GM18499 (cell line): ENCODE results near the gene RABL2A.
"Not testable (repeated sequence)": the region's sequence is repeated elsewhere in the genome, so short reads cannot be mapped to it uniquely, and the experiment has no call there.

Source experiments
- ATAC-seq: cut with Tn5 transposase; IDR thresholded peaks from one replicate; pipeline ENCODE4 v1.9.1; 2021; ENCODE audit warnings: moderate number of reproducible peaks; ENCODE audit not compliant: insufficient read depth, unreplicated experiment

The RABL2A gene

GRCh38 chr2:113604661-113605060 is 22.4 kb upstream of the RABL2A start:
- not testable (repeated sequence) for ATAC-seq

GRCh38 chr2:113606036-113606435 is 21.0 kb upstream of the RABL2A start:
- ATAC-seq: not testable (repeated sequence)

DNA sequence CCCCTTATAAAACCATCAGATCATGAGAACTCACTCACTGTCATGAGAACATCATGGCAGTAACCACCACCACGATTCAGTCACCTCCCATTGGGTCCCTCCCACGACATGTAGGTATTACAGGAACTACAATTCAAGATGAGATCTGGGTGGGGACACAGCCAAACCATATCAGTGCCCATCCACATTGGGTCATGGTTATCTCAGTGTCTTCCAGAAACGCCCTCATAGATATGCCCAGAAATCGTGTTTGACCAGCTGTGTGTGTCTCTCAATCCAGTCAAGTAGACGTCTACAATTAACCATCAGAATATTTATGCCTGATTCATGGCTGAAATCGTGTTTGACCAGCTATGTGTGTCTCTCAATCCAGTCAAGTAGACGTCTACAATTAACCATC is 17.2 kb upstream of the RABL2A start:
- ATAC-seq: not testable (repeated sequence)

- ATAC-seq: not testable (repeated sequence)
Observed at GRCh38 chr2:113621002-113621401, 6.1 kb upstream of the RABL2A start.

DNA sequence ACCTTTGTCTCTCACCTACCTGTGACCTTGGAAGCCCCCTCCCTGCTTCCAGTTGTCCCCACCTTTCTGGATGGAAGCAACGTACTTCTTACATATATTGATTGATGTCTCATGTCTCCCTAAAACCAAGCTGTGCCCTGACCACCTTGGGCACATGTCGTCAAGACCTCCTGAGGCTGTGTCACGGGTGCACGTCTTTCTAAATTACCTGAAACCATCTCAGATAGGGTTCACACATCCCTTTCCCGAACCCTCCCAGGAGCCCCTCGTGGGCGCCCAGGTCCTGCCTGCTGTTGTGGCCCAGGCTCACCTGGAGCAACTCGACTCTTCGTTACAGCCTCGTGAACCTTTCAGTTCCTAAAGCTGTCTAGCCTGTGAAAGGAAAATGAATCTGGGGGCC is 1.2 kb upstream of the RABL2A start:
- not testable (repeated sequence) for ATAC-seq

- ATAC-seq: not testable (repeated sequence)
Observed at GRCh38 chr2:113632849-113633345, 5.8 kb downstream of the RABL2A start.

GRCh38 chr2:113635358-113635757 is 8.3 kb downstream of the RABL2A start:
- ATAC-seq: not testable (repeated sequence)

DNA sequence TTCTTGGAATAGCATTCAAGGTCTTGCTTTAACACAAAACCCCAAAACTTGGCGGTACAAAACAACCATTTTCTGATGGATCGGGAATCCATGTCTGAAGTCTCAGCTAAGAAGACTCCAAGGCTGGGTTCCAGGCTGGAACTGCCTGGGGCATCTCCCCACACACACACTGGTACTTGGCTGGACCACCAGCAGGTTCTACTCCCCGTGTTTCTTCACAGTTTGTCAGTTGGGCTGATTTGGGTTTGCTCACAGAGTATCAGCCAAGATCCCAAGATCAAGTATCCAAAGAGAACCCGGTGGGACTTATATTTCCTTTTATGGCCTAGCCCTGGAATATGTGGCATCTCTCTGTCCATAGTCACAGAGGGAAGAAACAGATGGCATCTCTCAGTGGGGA is 9.2 kb downstream of the RABL2A start:
- not testable (repeated sequence) for ATAC-seq

GRCh38 chr2:113638084-113638483 is 11.0 kb downstream of the RABL2A start:
- ATAC-seq: not testable (repeated sequence)

DNA sequence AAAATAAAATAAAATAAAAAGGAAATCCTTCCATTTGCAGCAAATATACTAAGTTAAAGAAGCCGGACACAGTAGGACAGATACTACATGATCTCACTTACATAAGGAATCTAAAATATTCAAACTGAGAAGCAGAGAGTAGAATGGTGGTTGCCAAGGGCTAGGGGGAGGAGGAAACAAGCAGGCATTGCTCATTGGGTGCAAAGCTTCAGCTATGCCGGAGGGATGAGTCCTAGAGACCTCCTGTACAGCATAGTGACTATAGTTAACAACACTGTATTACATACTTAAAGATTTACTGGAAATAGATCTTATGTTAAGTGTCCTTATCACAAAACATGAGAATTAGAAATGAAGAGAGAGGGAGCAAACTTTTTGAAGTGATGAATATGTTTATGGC is 19.2 kb downstream of the RABL2A start:
- not testable (repeated sequence) for ATAC-seq

GRCh38 chr2:113650834-113651815 is 24.1 kb downstream of the RABL2A start:
- ATAC-seq: not testable (repeated sequence)

GRCh38 chr2:113652599-113652998 is 25.5 kb downstream of the RABL2A start:
- ATAC-seq: not testable (repeated sequence)

- ATAC-seq: not testable (repeated sequence)
Observed at GRCh38 chr2:113656031-113656624, 29.1 kb downstream of the RABL2A start.

DNA sequence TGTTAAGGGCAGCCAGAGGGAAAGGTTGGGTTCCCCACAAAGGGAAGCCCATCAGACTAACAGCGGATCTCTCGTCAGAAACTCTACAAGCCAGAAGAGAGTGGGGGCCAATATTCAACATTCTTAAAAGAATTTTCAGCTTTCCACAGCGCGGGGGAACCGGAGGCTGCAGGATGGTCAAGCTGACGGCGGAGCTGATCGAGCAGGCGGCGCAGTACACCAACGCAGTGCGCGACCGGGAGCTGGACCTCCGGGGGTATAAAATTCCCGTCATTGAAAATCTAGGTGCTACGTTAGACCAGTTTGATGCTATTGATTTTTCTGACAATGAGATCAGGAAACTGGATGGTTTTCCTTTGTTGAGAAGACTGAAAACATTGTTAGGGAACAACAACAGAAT is 30.7 kb downstream of the RABL2A start:
- ATAC-seq: not testable (repeated sequence)

- not testable (repeated sequence) for ATAC-seq
Observed at GRCh38 chr2:113663285-113664060, 36.4 kb downstream of the RABL2A start.

DNA sequence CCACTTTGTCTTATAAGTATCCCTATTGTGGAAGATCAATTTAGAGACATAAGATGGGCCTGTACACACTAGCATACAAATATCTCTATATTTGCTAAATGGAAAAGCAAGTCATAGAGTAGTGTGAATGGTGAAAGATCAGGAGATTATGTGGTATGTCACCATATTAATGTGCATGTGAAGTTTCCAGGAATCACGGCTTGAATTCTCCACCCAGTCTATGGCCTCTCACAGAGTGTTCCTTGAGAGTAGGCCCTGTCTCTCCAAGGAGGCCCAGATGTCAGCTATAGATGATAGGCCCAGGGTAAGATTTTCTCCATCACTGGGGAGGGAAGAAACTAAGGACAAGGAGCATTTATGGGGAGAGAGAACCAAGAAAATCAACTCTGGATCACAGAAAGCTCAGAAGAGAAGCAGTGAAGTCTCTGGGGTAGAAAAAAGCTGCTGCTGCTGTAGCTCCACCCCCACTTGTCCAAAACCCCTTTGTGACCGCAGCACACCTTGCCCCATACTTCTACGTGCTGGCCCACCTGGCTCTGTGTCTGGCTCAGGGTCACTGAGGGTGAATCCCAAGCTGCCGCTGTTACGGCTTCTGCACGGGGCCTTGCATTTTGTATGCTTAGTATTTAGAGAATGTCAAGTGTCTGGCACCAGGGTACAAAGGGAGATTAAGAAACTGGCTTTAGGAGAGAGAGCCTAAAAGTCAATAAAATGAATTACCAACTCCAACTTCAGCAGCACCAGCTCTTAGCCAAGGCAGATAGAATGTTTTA is 37.9 kb downstream of the RABL2A start:
- ATAC-seq: not testable (repeated sequence)

GRCh38 chr2:113669013-113669412 is 41.9 kb downstream of the RABL2A start:
- ATAC-seq: not testable (repeated sequence)

- no peak for ATAC-seq
Observed at GRCh38 chr2:113672326-113672932, 45.4 kb downstream of the RABL2A start.

GRCh38 chr2:113675875-113676274 is 48.8 kb downstream of the RABL2A start:
- ATAC-seq: no peak
